Mammary epithelial cell (primary cell): ENCODE data around the gene KRTAP5-10.
"Not testable (repeated sequence)": the region's sequence is repeated elsewhere in the genome, so short reads cannot be mapped to it uniquely, and the experiment has no call there.

Experiments used
- CTCF ChIP-seq, 2 donors: IDR thresholded peaks in 1 of 2; conservative IDR thresholded peaks in 1 of 2; 2 replicates each; pipeline ENCODE4 v1.5.1; 2011 to 2012; ENCODE audit warnings: inconsistent platforms in 2 of 2, low read length in 2 of 2, mild to moderate bottlenecking in 2 of 2, control low read depth in 1 of 2, low read depth in 1 of 2; ENCODE audit not compliant: insufficient read depth in 1 of 2; ENCODE audit errors: extremely low read depth in 1 of 2
- EZH2 ChIP-seq: IDR thresholded peaks from 2 replicates; pipeline ENCODE4 v1.6.1; 2012; ENCODE audit warnings: low read length, inconsistent platforms, borderline replicate concordance

DNA sequence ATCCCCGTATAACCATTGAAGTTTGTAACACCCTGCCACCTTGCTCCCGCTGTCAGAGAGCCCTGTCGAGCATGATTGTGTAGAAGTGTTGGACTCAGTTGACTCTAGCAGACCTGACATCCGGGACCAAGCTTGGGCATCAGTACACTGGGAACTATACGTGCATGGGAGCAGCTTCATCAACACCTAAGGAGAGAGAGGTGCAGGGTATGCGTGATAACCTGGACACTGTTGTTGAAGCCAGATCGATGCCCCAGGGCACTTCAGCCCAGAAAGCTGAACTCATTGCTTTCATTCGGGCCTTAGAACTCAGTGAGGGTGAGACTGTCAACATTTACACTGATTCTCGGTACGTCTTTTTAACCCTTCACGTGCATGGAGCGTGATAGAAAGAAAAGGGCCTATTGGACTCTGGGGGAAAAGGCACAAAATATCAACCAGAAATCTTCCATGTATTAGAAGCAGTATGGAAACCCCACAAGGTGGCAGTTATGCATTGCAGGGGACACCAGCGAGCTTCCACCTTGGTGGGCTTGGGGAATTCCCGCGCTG, 49.1 kb downstream of the KRTAP5-10 start:
- TF ChIP-seq CTCF (conservative IDR thresholded peaks at IDR 0.05 in 1 of 2, IDR thresholded peaks at IDR 0.05 in 1 of 2; ENCODE audit: extremely low read depth in 1 of 2, insufficient read depth in 1 of 2, low read depth in 1 of 2, low read length in 2 of 2); EZH2: not testable (repeated sequence)
